ENCODE results near the gene MMP14.

Gene MMP14

GRCh38 chr14:22875003-22875747, 38.8 kb downstream of the MMP14 start:
- TF ChIP-seq CTCF (IDR thresholded peaks at IDR 0.05; ENCODE audit: low read depth, low read length) = no peak
- Histone ChIP-seq H3K9me3 (ENCODE audit: severe bottlenecking) (no peaks in the 10 kb centered on the region), H3K27me3 (ENCODE audit: insufficient read depth, low read depth, severe bottlenecking) (no peaks in the 10 kb centered on the region), H3K27ac (no peak overlapping the region), H3K4me3 (ENCODE audit: low read depth, low read length) (no peak overlapping the region), H3K36me3 (no peaks in the 10 kb centered on the region; the same call in 1 of the 2 replicates)
- DNase-seq = no peak

DNA sequence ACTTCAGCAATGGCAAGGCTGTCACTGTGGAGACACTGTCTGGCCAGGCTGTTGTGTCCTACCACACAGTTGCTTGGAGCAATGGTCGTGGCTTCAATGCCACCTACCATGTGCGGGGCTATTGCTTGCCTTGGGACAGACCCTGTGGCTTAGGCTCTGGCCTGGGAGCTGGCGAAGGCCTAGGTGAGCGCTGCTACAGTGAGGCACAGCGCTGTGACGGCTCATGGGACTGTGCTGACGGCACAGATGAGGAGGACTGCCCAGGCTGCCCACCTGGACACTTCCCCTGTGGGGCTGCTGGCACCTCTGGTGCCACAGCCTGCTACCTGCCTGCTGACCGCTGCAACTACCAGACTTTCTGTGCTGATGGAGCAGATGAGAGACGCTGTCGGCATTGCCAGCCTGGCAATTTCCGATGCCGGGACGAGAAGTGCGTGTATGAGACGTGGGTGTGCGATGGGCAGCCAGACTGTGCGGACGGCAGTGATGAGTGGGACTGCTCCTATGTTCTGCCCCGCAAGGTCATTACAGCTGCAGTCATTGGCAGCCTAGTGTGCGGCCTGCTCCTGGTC, 39.4 kb downstream of the MMP14 start:
- no peak for TF ChIP-seq CTCF (IDR thresholded peaks at IDR 0.05; ENCODE audit: low read depth, low read length)
- H3K9me3 ChIP-seq (ENCODE audit: severe bottlenecking) = no peaks in the 10 kb centered on the region
- no peaks in the 10 kb centered on the region; the same call in 1 of the 2 replicates for H3K36me3 ChIP-seq
- no peaks in the 10 kb centered on the region for H3K27me3 ChIP-seq (ENCODE audit: insufficient read depth, low read depth, severe bottlenecking)
- H3K4me3 ChIP-seq (ENCODE audit: low read depth, low read length) = no peak overlapping the region
- no peak for DNase-seq
- H3K27ac ChIP-seq = no peak overlapping the region

- Histone ChIP-seq H3K4me3 (ENCODE audit: low read depth, low read length) (no peak overlapping the region), H3K27ac (no peak overlapping the region), H3K27me3 (ENCODE audit: insufficient read depth, low read depth, severe bottlenecking) (no peaks in the 10 kb centered on the region), H3K36me3 (no peaks in the 10 kb centered on the region; the same call in 1 of the 2 replicates), H3K9me3 (ENCODE audit: severe bottlenecking) (no peaks in the 10 kb centered on the region)
- TF ChIP-seq CTCF (IDR thresholded peaks at IDR 0.05; ENCODE audit: low read depth, low read length) = no peak
- no peak for DNase-seq
Measured at GRCh38 chr14:22877000-22877501, 40.7 kb downstream of the MMP14 start.

DNA sequence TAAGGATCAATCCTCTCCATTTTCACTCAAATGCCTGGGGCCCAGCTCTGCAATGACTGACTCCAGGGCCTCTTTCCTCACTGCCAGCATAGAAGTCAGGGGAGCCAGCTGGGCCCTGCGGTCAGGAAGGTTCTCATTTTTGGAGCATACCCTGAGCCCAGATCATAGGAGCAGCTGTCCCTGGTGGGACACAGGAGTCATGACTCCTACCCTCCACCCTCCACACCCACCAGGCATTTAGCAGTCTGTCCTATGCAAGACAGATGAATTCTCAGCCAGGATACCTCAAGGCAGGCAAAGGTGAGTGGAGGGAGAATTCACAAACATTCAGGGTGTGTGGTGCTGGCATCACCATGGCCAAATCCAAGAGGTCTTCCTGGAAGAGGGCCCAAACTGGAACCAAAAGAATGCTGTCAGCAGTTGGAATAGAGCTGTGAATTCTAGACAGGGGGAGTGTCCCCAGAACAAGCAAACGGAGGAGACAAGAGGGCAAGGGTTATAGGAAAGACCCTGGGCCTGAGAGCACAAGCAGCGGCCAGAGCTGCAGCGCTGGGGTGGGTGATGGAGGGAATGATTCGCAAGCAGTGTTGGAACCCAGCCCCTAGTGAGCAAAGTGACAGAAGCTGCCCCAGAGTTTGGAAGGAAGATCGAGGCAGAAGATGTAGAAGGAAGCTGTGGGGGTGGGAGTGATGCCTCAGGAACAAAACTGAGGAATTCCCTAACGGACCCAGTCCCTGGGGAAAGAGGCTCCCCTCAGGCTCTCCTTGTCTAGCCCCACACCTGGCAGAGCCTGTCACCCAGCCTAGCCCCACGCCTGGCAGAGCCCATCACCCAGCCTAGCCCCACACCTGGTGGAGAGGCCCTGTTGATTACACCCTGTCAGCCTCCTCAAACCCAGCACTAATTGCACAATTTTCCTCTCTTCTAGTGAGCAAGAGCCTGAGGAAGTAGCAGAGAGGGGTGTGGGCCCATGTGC, 42.2 kb downstream of the MMP14 start:
- Histone ChIP-seq H3K4me3 (ENCODE audit: low read depth, low read length) (no peak overlapping the region), H3K27ac (no peak overlapping the region), H3K36me3 (no peaks in the 10 kb centered on the region; the same call in 1 of the 2 replicates), H3K9me3 (ENCODE audit: severe bottlenecking) (no peaks in the 10 kb centered on the region), H3K27me3 (ENCODE audit: insufficient read depth, low read depth, severe bottlenecking) (no peaks in the 10 kb centered on the region)
- no peak for TF ChIP-seq CTCF (IDR thresholded peaks at IDR 0.05; ENCODE audit: low read depth, low read length)
- DNase-seq = no peak

GRCh38 chr14:22882064-22882463, 45.7 kb downstream of the MMP14 start:
- no peaks in the 10 kb centered on the region for H3K36me3 ChIP-seq
- no peak for DNase-seq
- H3K27ac ChIP-seq = peak overlapping the region; percentile 2; the same call in 1 of the 2 replicates
- H3K9me3 ChIP-seq (ENCODE audit: severe bottlenecking) = no peaks in the 10 kb centered on the region
- no peak overlapping the region for H3K4me3 ChIP-seq (ENCODE audit: low read depth, low read length)
- no peaks in the 10 kb centered on the region for H3K27me3 ChIP-seq (ENCODE audit: insufficient read depth, low read depth, severe bottlenecking)
- no peak for TF ChIP-seq CTCF (IDR thresholded peaks at IDR 0.05; ENCODE audit: low read depth, low read length)

All from WERI-Rb-1 (cell line).